IMR-90 (cell line): ENCODE data around the gene FRYL.

Source experiments
- BHLHE40 ChIP-seq: fragments of 150-350 bp; IDR thresholded peaks from 2 replicates; pipeline ENCODE4 v1.6.1; 2016; ENCODE audit warnings: mild to moderate bottlenecking, low read depth, low read length
- CEBPB ChIP-seq: IDR thresholded peaks from 2 replicates; pipeline ENCODE4 v1.6.1; 2012; ENCODE audit warnings: low read depth, low read length, improper control_type of control experiment
- CTCF ChIP-seq: conservative IDR thresholded peaks from 2 replicates; pipeline ENCODE4 v1.5.1; 2012; ENCODE audit warnings: mild to moderate bottlenecking, low read depth, low read length, improper control_type of control experiment
- MAFK ChIP-seq: IDR thresholded peaks from 2 replicates; pipeline ENCODE4 v1.6.1; 2012; ENCODE audit warnings: low read depth, low read length, improper control_type of control experiment
- POLR2A ChIP-seq: IDR thresholded peaks from 2 replicates; pipeline ENCODE4 v1.6.1; 2012; ENCODE audit warnings: mild to moderate bottlenecking, low read depth, low read length
- RAD21 ChIP-seq: IDR thresholded peaks from 2 replicates; pipeline ENCODE4 v1.6.1; 2012; ENCODE audit warnings: low read length, improper control_type of control experiment
- SMC3 ChIP-seq: fragments of 150-350 bp; IDR thresholded peaks from 2 replicates; pipeline ENCODE4 v1.6.1; 2016; ENCODE audit warnings: low read depth, mild to moderate bottlenecking, antibody characterized with exemption, low read length, moderate library complexity

DNA sequence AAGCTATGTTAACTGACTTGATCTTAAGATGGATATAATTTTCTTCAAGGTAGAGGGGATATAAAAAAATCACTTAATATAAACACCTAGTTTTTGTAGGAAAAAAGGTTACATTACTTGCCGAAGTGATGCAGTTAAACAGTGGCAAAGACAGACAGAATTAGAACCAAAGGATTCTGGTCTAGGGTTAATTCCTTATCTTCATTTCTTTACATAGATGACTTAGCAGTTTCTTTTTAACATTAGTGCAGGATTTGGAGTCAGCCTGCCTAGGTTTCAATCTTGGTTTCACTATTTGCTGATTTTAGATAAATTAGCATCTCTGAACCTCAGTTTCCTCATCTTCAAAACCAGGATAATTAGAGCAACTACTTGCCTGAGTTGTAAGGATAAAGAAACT, 275.7 kb downstream of the FRYL start:
- TF ChIP-seq RAD21 (no peak), CTCF (no peak), POLR2A (no peak), BHLHE40 (no peak), SMC3 (no peak), CEBPB (no peak), MAFK (no peak)
